CD4-positive, alpha-beta T cell treated with Interleukin-6 for 4 hours (primary cell): ENCODE measurements around the gene MYT1.

ENCODE experiments used
- DNase-seq: peaks from one replicate; pipeline ENCODE4 v3.0.0-alpha.2; 2020; ENCODE audit warnings: mixed read lengths

The MYT1 gene

DNA sequence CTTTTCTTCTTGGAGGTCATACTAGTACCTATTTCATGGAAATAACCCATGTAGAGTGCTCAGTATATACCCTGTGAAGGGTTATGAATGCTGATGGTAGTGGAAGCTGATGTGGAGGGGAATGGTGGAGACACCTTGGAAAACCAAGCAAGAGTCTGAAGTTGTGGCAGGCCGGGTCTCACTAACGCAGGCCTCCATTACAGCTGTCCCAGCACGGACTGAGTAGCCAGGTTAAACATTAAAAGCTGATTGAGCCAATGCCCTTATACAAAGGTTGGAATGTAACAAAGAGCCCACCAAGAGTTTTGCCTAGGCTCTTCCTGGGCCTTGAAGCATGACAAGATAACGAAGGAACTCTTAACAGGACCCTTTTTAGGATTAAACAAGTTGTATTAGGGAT, 89.2 kb downstream of the MYT1 start:
- no peak for DNase-seq

DNA sequence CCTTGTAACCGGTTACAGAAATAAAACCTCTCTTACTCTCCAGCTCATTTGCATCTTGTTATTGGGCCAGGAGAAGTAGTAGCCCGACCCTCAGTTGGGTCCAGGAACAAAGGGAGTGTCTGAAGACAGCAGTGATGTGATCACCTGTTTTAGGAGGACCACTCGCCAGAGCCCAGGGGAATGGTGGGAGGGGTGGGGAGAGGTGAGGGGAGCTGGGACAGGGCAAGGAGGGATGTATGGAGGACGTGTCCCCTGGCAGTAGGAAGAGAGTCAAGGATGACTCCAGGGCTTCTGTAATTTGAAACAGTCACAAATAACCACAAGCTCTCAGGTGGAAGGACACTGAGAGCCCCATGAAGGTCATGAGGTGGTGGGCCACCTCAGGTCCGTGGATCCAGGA, 89.9 kb downstream of the MYT1 start:
- no peak for DNase-seq

DNA sequence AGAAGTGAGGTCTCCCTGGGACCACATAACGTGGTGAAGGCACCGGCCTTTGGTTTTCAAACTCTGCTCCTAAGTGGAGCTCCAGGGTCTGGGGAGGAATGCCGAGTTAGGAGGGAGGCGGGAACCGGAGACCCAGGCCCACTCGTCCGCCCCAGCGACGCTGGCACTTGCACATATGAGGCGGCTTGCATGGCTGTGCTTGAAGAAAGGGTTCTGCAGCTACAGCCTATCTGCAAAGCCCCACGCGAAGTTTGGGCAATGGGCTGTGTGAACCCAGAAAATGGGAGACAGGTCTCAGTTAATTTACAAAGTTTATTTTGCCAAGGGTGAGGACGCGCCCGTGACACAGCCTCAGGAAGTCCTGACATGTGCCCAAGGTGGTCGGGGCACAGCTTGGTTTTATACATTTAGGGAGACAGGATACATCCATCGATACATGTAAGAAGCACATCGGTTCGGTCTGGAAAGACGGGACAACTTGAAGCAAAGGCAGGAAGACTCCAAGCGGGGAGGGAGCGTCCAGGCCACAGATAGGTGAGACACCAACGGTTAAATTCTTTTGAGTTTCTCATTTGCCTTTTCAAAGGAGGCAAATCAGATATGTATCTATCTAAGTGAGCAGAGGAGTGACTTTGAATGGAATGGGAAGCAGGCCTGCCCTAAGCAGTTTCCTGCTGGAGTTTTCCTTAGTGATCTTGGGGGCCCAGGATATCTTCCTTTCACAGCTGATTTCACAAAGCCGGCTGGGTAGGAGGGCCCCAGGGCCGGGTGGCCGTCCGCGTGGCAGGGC, 90.5 kb downstream of the MYT1 start:
- DNase-seq, result no peak

DNA sequence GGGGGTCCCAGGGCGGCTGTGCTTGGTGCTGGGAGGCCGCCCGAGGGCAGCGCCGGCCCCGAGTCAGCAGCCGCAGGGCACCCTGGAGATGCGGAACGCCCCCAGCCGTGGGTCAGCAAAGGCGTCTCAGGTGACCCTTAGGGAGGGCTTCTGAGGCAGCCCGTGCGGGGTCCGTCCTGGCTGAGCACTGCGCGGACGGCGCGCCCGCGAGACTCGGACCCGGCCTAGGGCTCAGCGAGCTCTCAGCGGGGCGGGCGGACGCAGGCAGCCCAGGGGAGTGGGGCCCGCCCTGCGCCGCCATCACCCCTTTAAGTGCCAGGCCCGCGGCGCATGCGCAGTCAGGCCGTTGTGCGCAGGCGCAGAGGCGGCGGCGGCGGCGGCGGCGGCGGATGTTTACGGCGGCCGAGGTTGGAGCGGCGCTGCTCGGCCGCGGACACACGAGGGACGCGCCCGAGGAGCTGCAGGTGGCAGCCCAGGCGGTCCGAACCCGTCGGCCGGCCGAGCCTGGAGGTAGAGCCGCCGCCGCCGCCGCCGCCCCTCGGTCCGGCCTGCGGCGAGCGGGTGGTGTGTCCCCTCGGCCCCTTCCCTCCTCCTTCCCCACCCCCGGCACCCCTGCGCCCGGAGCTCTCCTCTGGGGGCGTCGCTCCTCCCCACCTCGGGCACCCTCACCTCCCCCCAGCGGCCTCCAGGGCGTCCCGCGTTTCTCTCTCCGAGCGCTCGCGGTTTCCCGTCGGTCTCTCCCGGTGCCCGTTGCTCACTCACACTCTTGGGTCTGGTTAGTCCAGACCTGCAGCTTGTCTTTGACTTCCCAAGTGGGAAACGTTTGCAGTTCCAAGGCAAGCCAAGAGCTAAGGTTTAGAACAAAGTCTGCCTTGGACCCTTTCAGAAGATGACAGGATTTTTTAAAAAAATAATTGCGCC, 91.4 kb downstream of the MYT1 start, which contains the start of gene PCMTD2:
Gene PCMTD2, plus strand, starts transcription at position 388 of the 921 bp plus-strand sequence. CDS start 4,218 bp downstream, outside the sequence.
- peak; percentile 88 for DNase-seq

DNA sequence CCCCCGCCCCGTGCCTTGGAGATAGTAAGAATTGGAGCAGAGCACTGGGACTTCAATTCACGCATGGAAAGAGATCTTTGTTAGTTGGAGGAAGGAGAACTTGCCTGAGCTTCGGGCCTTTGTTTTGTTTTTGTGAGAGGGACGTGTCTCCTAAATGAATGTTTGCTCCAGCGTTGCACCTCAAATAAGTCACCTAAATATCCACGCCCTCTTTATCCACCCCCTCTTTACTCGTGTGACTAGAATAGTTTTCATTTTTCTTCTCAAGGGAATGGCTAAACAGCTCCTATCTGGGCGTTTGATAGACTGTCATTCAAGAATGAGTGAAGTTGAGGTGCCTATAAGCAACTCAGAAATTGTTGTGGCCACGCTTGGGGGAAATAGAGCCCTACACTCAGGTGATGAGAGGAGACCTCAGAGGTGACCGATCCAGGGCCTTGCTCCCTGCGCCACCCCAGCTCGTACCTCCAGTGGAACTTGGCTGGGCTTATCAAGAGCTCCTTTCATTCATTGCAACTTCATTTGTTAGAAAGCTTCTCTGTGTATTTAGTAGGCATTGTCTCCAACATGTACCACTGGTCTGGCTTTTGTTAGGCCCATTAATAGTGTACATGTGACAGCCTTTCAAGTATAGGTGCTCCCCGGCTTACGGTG, 92.2 kb downstream of the MYT1 start:
- no peak for DNase-seq

DNA sequence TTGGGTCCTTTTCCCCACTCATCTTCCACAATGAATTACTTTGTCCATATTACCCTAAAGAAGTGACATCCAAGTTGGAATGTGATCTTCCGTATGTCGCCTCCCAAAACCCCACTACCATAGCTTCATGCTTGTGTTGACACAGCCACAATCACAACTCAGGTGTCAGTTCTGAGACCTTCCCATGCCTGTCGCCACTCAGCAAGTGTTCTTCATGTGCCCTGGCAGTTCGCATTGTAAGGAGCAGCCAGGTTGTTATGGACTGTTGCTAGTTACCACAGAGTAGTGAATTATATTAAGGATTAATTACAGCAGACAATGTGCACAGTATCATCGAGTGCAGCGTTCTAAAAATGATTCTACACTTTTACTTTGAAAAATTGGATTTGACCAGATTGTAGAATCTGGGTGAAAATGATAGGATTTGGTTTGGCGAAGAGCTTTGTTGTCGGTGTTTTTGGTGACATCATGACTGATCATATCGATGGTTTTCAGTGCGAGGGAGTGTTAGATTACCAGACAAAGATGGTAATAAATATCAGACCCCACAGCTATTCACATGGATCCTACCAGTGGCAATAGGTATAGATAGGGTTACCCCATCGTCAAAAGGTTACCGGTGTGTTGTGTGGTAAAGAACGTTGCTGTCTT, 93.0 kb downstream of the MYT1 start:
- no peak for DNase-seq

DNA sequence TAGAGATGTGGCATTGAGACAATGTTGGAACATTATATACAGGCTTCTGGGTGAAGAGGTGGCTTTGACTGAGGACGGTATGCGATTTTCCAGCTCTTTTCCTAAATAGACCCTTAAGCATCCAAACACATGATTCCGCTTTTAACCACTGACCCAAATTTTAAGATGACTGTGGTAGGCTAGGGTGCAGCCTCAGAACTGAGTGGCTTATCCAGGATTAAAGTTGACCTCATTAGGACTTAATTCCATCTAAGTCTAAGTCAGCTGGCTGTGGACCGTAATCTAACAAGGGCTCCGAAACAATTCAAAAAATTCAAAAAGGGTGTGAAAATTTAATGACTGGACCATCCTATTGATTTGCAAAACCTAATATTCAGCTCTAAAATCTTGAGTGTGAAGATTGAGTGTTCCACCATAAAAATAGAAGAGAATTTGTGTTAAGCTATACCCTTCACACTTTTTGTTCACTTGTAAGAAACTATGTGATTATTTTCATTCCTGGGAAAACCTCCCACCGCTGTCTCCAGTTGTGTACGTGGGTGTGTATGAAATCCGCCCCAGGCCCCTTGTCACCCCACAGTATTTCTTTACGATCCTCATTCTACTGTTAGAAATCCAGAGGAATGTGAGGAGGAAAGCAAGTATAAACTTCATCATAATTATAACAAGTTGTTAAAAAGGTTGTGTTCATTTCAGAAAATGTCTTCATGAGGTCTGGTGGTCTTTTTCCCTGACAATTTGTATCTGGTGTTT, 94.0 kb downstream of the MYT1 start:
- no peak for DNase-seq

DNA sequence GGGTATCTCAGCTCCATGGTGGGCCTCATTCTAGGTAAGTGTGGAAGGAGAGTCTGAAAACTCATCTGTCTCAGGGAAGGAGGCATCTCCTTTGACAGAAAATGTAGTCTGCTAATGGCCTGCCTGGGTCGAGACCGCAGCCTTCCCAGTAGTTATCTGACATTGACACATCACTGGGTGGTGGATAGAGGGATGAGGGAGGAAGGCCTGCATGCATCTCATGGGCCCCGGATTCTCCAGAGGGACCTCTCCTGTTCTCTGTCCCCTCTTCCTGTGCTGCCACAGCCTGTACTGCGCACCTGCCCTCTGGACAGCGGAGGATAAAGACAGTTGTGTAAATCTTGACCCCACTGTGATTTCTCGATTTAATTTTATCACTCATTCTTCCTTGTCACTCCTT, 96.0 kb downstream of the MYT1 start:
- DNase-seq, result no peak

DNA sequence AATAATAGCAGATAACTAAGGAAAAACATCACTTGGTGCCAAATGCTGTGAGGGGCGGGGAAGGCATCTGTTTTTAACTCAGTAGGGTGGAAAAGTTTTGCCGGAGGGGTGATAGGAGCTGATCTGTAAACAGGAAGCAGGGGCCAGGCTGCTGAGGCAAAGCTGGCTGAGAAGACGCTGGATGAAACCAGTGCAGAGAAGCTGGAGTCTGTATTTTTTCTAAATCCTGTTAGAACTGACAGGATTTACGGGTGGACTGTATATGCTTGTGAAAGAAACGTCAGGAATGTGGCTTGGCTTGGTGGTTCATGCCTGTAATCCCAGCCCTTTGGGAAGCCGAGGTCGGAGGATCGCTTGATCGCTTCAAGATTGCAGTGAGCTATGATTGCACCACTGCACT, 96.9 kb downstream of the MYT1 start:
- peak; percentile 42 for DNase-seq

DNA sequence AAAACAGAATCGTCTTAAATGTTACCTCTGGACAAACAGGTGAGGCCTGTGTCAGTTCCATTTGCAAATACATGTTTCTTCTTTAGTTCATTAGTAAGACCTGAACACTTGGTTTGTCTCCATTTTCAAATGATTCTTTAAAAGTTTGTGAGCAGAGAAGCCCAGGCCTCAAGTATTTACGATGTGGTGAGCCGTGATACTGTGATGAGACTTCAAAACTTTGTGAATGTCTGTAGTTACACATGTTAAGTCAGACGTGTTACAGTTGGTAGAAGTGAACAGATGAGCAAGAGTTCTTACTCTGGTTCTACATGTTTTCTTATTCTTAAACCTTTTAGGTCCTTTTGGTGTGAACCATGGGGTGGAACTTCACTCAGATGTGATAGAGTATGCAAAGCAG, 99.8 kb downstream of the MYT1 start:
- DNase-seq, result no peak

DNA sequence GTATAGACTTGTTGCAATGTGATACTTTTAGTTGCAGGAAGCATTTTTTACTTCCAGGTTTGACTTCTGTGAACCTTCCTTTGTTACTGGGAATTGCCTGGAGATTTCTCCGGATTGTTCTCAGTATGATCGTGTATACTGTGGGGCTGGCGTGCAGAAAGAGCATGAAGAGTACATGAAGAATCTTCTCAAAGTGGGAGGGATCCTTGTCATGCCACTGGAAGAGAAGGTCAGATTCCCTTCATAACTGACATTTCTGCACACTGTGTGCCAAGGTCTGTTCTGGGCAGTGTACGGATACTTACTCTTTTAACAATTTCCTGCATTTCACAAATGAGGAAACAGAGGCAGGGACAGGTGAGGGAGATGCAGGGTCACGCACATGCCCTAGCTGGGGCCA, 100.9 kb downstream of the MYT1 start:
- no peak for DNase-seq

DNA sequence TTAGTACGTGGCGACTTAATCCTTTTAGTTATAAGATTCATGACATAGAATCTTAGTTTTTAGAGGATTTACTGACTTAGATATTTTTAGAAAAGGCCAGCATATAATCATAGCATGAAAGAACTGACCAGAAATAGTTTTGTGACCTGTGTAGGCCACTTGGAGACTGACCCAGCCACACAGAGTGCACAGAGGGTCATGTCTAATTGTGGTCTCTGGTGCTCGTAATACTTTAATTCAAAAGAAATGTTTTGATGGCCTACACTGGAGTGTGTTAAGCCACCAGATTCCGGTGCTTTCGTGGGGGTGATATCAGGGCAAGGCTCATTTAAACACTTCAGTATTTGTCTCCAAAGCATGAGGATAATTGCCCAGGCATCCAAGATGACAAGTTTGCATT, 102.7 kb downstream of the MYT1 start:
- DNase-seq, result no peak

DNA sequence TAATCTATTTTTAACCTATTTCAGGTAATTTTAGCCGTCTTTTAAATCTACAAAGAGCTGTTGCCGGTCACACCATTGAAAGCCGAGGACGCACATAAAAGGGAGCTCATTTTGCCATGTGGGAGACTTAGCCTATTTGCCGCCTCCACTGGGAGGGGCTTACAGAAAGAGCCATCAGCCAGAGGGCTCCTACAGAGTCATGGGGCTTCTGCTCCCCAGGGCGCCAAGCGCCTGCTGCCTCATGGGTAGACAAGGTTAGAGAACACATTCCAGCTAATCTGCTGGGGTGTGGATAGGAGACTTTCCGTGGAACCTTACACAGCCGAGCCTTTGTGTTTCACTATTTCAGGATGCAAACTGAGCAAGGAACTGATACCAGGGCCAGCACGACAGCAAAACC, 103.9 kb downstream of the MYT1 start:
- DNase-seq, result no peak

DNA sequence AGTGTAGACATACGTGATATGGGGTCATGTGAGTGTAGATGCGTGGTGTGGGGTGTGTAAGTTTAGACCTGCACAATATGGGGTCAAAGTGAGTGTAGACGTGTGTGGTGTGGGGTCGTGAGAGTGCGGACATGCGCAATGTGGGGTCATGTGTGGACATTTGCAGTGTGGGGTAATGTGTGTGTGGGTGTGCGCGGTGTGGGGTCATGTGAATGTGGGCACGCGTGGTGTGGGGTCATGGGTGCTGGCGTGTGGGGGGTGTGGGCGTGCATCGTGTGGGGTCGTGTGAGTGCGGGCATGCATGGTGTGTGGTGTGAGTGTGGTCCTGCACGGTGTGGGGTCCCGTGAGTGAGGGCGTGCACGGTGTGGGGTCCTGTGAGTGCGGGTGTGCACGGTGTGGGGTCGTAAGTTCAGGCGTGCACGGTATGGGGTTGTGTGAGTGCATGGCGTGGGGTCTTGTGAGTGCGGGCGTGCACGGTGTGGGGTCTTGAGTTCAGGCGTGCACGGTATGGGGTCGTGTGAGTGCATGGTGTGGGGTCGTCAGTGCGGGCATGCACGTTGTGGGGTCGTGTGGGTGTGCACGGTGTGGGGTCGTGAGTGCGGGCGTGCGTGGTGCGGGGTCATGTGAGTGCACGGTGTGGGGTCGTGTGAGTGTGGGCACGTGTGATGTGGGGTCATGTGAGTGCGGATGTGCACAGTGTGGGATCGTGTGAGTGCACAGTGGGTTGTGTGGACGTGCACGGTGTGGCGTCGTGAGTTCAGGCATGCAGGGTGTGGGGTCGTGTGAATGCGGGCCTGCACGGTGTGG, 105.6 kb downstream of the MYT1 start:
- no peak for DNase-seq

DNA sequence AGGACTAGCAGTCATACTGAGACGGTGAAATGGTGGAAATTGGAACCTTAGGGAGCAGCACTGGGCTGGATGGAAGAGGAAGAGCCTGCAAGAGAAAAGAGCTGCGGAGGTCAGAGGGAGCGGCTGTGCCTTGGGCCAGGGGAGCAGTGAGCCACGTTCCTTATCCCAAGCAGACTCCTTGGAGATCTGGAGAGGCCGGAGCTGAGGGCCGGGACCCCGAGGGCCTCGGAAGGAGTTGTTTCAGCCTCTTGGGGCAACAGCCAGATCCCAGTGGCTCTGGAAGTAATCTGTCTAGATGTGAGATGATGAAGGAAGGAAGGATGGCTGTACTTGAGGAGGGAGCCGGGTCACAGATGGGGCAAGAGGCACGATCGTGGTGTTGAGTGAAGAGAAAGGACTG, 107.4 kb downstream of the MYT1 start:
- no peak for DNase-seq

DNA sequence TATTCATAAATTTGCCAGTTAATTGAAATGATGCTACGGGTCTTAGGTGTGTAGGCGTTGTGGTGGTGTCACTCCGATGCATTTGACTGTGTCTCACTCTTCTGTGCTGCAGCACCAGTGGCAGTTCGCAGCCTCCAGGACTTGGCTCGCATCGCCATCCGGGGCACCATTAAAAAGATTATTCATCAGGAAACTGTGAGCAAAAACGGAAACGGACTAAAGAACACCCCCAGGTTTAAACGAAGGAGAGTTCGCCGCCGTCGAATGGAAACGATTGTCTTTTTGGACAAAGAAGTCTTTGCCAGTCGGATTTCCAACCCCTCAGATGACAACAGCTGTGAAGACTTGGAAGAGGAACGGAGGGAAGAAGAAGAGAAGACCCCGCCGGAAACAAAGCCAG, 108.9 kb downstream of the MYT1 start:
- DNase-seq, result no peak

DNA sequence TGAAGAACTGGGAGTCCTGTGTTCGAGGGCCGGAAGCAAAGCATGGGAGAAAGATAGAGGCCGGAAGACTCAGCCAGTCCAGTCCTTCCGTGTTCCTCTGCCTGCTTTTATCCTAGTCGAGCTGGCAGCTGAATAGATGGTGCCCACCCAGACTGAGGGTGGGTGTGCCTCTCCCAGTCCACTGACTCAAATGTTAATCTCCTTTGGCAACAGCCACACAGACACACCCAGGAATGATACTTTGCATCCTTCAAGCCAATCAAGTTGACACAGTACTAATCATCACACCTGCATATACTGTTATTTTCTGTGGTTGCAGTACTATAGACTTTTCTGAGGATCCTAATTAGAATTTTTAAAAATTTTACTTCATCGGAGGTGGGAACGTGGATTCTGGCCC, 112.6 kb downstream of the MYT1 start:
- DNase-seq, result no peak

DNA sequence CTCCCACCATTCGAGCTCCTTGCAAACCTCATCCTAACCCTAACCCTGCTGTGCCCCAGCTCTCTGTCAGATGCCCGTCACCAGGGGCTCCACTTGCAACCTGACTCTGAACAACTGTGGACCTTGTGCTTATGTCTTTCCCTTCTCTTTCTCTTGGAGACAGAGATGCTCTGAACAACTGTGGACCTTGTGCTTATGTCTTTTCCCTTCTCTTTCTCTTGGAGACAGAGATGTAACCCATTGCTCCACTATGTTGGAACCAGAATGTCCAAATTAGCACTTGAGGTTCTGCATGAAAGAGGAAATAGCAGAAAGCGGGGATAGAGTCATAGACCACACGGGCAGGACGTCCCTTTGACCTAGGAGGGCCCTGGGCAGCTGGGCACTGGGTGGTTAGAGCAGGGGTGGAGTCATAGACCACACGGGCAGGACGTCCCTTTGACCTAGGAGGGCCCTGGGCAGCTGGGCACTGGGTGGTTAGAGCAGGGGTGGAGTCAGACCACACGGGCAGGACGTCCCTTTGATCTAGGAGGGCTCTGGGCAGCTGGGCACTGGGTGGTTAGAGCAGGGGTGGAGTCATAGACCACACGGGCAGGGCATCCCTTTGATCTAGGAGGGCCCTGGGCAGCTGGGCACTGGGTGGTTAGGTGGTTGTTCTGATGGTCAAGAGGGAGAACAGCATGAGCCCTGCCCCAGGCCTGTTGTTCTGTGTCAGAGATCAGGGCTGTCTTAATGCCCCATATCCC, 113.5 kb downstream of the MYT1 start:
- DNase-seq, result no peak

DNA sequence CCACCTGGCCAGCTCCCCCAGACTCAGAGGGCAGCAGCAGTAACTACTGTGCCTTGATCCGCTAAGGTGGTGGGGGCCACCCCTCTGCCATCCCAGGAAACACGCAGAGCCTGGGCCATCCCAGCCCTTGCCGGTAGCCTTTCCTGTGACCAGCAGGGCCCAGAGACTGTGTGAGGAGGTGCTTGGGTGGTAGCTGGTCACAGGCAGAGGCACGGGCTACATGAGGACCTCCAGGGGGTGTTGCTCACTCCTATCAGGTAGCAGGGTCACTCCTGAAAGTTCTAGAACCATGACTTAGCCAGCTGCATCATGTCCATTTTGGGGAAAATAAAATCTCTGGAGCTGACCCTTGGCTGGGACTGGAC, 114.0 kb downstream of the MYT1 start:
- DNase-seq, result no peak

DNA sequence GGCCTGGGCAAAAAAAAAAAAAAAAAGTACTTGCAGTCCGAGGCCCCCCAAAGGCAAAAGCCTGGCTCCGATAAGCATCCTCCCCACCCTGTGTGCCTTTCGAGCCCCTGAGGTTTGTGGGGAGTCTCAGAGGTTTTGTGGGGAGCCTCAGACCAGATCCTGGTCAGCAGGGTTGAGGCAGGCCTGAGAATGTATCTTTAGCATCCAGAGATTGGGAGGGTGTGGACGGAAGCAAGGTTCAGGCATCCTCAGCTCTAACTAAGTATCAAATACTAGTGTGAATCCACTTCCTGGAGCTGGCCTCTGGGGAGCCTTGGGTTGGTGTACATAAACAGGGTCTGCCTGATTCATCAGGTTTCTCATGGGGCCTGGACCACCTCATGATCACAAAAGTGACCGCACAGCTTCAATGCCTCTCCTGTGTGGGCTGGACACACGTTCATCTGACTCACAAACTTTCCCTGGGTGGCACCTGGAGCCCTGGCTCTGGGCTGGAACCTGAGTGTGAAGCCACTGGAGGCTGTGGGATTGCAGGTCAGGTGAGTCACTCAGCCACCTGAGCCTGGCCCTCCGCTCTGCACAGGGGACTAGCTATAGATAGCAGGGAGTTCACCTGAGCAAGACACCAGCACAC, 115.7 kb downstream of the MYT1 start:
- no peak for DNase-seq
